GM19025 (cell line): ENCODE data around the gene PDE6A.

Experiments
- ATAC-seq: cut with Tn5 transposase; IDR thresholded peaks from one replicate; pipeline ENCODE4 v1.9.1; 2021; ENCODE audit warnings: mild to moderate bottlenecking, low read depth, moderate library complexity; ENCODE audit not compliant: unreplicated experiment

Gene PDE6A

GRCh38 chr5:149841851-149842793 lies 102.5 kb downstream of the PDE6A start:
- no peak for ATAC-seq

- ATAC-seq, result no peak
These were observed 104.3 kb downstream of the PDE6A start for GRCh38 chr5:149840226-149840825.

- no peak for ATAC-seq
These were observed 104.8 kb downstream of the PDE6A start for GRCh38 chr5:149839761-149840160.

- no peak for ATAC-seq
These were observed 105.5 kb downstream of the PDE6A start for GRCh38 chr5:149838881-149839739.

GRCh38 chr5:149837680-149838269 lies 106.8 kb downstream of the PDE6A start:
- no peak for ATAC-seq

GRCh38 chr5:149836451-149837139 lies 108.0 kb downstream of the PDE6A start:
- ATAC-seq, result no peak

GRCh38 chr5:149834246-149834855 lies 110.2 kb downstream of the PDE6A start:
- ATAC-seq, result no peak

GRCh38 chr5:149833116-149833827 lies 111.3 kb downstream of the PDE6A start:
- no peak for ATAC-seq

GRCh38 chr5:149832636-149833035 lies 112.0 kb downstream of the PDE6A start:
- no peak for ATAC-seq

GRCh38 chr5:149831492-149831891 lies 113.1 kb downstream of the PDE6A start:
- peak; percentile 90 for ATAC-seq

- no peak for ATAC-seq
These were observed 114.0 kb downstream of the PDE6A start for GRCh38 chr5:149830579-149830978.

GRCh38 chr5:149829954-149830353 lies 114.6 kb downstream of the PDE6A start:
- no peak for ATAC-seq

GRCh38 chr5:149828161-149829011 lies 116.2 kb downstream of the PDE6A start:
- ATAC-seq, result no peak

GRCh38 chr5:149827546-149827945 lies 117.0 kb downstream of the PDE6A start:
- ATAC-seq, result no peak

- ATAC-seq, result no peak
These were observed 117.5 kb downstream of the PDE6A start for GRCh38 chr5:149827086-149827485.

GRCh38 chr5:149826574-149826973 lies 118.0 kb downstream of the PDE6A start:
- ATAC-seq, result no peak

- ATAC-seq, result no peak
These were observed 119.7 kb downstream of the PDE6A start for GRCh38 chr5:149824846-149825245.

- no peak for ATAC-seq
These were observed 120.5 kb downstream of the PDE6A start for GRCh38 chr5:149824120-149824519.
